Activated CD4-positive, alpha-beta T cell treated with anti-CD3 and anti-CD28 coated beads for 48 hours (primary cell): ENCODE data around the gene IRF4.

Experiments used
- DNase-seq: peaks from one replicate; pipeline ENCODE4 v3.0.0-alpha.2; 2020

Gene IRF4

GRCh38 chr6:399785-400534 lies 8.4 kb downstream of the IRF4 start:
- peak; percentile 68 for DNase-seq

GRCh38 chr6:400815-401214 lies 9.3 kb downstream of the IRF4 start:
- DNase-seq: no peak

GRCh38 chr6:401239-401993 lies 9.9 kb downstream of the IRF4 start:
- no peak for DNase-seq

DNA sequence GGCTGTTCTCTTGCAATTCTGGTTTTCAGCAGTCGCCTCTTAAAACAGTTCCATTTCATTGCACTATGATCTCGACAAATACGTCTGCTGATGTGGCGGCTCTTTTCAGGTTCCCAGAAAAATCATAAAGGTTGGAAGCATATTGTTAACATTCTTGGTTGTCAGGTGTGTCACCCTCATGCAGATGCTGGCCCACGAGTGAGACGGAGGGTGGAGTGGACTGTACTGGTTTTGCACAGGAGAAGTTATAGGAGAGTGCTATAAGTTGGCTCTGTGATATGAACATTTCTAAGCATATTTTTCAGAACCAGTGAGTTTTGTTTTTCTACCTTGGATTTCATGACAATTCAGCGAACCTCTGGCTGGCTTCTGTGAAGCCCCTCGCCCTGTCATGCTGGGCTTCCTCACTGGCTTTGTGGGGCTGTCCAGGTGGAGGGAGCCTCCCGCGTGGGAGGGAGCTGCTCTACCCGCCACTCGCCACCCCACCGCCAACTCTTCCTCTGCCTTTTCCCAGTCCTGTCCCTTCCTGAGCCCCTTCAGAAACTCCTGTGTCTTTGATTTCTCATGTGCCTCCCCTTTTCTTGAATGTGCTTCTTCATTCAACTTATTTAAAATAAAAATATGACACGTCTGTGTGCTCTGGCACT lies 10.6 kb downstream of the IRF4 start:
- DNase-seq: no peak

DNA sequence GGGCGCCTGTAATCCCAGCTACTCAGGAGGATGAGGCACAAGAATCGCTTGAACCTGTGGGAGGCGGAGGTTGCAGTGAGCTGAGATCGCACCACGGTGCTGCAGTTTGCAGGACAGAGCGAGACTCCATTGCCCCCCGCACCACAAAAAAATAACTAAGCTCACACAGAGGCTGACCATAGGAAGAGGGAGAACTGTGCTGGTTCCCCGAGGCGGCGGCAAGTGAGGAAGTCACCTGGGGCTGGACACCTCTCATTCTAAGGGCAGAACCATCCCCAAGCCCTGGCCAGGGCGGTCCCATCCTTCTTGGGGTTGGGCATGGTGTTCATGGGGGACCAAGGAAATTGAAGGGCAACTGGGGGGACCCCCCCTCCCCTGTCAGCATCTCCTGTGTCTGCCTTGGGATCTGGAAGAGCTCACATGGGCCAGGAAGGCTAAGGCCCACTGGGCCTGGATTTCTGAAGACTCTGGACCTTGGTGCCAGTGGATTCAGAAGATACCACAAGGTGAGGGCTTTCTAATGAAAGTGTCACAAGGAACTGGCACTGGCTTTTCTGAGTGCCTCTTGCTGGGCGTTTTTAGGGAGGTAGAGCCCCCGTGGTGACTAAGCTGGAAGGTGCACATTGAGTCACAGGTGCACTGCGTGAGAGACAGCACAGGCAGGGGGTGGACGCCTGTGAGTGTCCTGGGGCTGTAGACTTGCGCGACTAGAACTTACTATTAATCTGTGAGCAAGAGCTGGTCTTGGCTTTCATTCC lies 11.5 kb downstream of the IRF4 start:
- DNase-seq: peak; percentile 86

DNA sequence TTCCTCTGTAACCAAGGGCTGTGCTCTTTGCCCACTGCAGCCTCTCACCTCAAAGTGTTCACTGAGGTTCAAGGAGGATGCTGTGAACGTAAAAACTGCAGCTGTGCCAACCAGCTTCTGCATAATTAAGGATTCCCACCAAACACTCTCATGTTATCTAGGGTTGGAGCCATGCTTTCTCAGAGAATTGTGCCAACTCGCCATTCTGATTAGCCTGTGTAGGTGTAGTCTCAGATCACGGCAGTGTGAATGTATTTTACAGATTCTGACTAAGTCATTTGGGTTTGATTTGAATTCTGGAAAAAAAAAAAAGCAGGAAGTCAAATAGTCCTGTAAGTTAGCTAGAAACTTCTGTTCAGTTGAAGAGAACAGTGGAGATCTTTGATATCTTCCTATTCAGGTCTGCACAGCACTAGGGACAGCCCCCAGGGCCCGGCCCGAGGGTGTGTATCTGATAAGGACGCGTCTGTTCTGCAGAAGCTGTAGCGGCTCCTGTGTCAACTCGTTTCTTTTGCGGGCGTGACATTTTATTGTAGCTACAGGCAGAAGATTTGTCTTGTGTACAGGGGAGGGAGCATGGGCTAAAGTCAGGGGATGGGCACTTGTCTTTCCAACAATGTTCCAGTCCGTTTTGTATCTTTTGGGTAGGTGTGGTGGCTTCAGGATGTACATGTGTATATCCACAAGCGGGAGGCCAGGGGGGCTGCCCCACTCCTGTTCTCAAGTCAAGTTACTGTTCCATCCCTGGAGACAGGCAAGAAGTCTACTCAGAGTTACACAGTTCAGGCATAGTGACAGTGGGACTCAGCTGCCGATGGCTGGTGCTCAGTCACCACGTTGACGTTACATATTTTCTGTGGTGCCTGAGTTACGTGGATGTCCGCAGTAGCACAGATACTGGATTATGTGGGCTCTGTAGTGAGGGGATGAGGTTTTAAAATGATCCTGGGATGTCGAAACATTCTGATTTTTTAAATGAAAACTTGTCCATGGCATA lies 12.4 kb downstream of the IRF4 start:
- peak; percentile 82 for DNase-seq

- no peak for DNase-seq
These were observed 13.3 kb downstream of the IRF4 start for GRCh38 chr6:404685-405423.

DNA sequence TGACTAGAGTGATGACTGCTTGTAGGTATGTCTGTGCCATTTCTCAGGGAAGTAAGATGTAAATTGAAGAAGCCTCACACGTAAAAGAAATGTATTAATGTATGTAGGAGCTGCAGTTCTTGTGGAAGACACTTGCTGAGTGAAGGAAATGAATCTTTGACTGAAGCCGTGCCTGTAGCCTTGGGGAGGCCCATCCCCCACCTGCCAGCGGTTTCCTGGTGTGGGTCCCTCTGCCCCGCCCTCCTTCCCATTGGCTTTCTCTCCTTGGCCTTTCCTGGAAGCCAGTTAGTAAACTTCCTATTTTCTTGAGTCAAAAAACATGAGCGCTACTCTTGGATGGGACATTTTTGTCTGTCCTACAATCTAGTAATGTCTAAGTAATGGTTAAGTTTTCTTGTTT lies 16.6 kb downstream of the IRF4 start:
- no peak for DNase-seq

- DNase-seq: no peak
These were observed 17.1 kb downstream of the IRF4 start for GRCh38 chr6:408599-409102.

- no peak for DNase-seq
These were observed 17.9 kb downstream of the IRF4 start for GRCh38 chr6:409370-409972.

DNA sequence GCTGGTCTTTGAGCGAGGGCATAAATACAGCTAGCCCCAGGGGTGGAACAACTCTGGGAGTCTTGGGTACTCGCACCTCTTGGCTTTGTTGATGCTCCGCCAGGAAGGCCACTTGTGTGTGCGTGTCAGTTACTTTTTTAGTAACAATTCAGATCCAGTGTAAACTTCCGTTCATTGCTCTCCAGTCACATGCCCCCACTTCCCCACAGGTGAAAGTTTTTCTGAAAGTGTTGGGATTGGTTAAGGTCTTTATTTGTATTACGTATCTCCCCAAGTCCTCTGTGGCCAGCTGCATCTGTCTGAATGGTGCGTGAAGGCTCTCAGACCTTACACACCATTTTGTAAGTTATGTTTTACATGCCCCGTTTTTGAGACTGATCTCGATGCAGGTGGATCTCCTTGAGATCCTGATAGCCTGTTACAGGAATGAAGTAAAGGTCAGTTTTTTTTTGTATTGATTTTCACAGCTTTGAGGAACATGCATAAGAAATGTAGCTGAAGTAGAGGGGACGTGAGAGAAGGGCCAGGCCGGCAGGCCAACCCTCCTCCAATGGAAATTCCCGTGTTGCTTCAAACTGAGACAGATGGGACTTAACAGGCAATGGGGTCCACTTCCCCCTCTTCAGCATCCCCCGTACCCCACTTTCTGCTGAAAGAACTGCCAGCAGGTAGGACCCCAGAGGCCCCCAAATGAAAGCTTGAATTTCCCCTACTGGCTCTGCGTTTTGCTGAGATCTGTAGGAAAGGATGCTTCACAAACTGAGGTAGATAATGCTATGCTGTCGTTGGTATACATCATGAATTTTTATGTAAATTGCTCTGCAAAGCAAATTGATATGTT lies 19.2 kb downstream of the IRF4 start:
- no peak for DNase-seq

- no peak for DNase-seq
These were observed 20.0 kb downstream of the IRF4 start for GRCh38 chr6:411402-412145.

DNA sequence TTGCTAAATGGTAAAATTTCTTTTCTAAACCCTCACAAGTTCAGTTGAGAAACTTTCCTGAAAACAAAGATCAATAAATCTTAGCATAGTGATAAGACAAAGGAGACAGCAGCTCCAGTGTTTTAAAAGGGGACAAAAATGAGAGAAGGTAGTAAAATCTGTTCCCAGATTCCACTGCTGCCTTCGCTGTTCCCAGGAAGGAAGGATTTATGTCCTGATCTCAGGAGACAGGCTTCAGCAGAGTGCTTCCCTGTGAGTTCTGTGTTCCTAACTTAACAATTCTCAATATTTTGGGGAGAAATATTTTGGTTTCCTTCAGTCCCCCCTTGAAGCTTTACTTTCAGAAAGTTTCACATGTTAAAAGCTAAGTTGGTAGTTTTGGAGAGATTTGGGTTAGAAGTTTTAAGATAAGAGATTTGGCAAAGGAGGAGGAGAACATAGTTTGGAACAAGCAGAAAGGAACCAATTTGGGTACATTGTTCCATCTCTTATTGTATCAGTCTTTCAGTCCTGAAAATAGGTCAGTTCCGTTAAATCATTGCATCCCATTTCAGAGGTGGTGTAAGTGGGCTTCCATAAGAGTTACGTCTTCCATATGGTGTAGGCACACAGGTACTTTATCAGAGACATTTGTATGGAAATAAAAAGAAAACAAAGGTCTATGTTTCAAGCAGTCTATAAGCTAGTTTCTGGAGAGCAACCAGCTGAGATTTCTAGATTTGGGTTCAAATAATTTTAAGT lies 20.8 kb downstream of the IRF4 start:
- no peak for DNase-seq

GRCh38 chr6:414447-414846 lies 22.9 kb downstream of the IRF4 start:
- DNase-seq: no peak

DNA sequence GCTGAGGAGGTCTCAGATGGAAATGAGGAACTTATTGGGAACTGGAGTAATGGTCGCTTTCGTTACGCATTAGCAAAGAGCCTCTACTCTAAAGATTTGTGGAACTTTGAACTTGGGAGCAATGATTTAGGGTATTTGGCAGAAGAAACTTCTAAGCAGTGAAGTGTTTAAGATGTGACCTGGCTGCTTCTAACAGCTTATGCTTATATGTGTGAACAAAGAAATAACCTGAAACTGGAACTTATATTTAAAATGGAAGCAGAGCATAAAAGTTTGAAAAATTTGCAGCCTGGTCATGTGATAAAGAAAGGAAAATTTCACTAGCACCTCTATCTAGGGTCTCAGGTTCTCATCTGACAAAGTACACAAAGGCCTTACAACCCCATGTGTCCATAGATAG lies 23.5 kb downstream of the IRF4 start:
- DNase-seq: no peak

- DNase-seq: no peak
These were observed 29.7 kb downstream of the IRF4 start for GRCh38 chr6:421211-421610.

DNA sequence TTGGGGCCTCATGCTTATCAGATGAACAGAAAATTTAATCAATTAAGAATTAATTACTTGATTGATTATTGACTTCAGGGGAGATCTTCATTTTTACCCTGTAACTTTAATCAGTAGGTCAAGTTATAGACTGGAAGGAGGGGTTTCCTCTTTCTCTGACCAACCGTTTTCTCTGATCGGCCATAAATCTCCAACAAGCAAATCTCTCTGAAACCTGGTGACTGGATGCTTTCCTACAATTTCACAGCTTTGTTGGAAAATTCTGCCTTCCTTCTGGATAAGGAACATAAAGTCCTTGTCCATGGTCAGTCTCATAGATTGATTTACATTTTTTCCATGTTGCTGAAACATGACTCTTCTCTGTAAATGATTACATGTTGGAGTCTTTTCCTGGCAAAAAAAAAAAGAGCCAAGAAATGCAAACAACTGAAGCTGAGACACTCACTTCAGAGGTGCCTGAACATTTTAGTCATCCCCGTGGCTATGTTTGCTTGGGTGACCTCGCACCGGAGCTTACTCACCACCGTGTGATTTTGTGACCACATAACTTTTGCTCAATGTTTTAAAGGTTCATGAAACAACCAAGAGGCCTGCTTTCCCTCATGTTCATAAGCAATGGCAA lies 31.0 kb downstream of the IRF4 start:
- DNase-seq: peak; percentile 81
